Ishikawa (cell line): ENCODE data around the gene SLC25A13.

Experiments
- CEBPB ChIP-seq: IDR thresholded peaks from 2 replicates; pipeline ENCODE4 v1.6.1; 2012
- CREB1 ChIP-seq: IDR thresholded peaks from 2 replicates; pipeline ENCODE4 v1.6.1; 2012; ENCODE audit warnings: low read depth
- EGR1 ChIP-seq: IDR thresholded peaks from 2 replicates; pipeline ENCODE4 v1.6.1; 2012
- EP300 ChIP-seq: IDR thresholded peaks from 2 replicates; pipeline ENCODE4 v1.6.1; 2012; ENCODE audit warnings: borderline replicate concordance
- FOXM1 ChIP-seq: IDR thresholded peaks from 2 replicates; pipeline ENCODE4 v1.6.1; 2012; ENCODE audit warnings: low read depth, borderline replicate concordance
- MAX ChIP-seq: IDR thresholded peaks from 2 replicates; pipeline ENCODE4 v1.6.1; 2012
- NFIC ChIP-seq: IDR thresholded peaks from 2 replicates; pipeline ENCODE4 v1.6.1; 2012
- RAD21 ChIP-seq: IDR thresholded peaks from 2 replicates; pipeline ENCODE4 v1.6.1; 2012; ENCODE audit warnings: low read depth
- REST ChIP-seq: IDR thresholded peaks from 2 replicates; pipeline ENCODE4 v1.6.1; 2012; ENCODE audit warnings: low read depth, mild to moderate bottlenecking
- TAF1 ChIP-seq: IDR thresholded peaks from 2 replicates; pipeline ENCODE4 v1.6.1; 2012; ENCODE audit warnings: low read depth, mild to moderate bottlenecking
- TCF12 ChIP-seq: IDR thresholded peaks from 2 replicates; pipeline ENCODE4 v1.6.1; 2012; ENCODE audit warnings: low read depth
- USF1 ChIP-seq: IDR thresholded peaks from 2 replicates; pipeline ENCODE4 v1.6.1; 2012
- YY1 ChIP-seq: IDR thresholded peaks from 2 replicates; pipeline ENCODE4 v1.6.1; 2012; ENCODE audit warnings: low read depth
- ZBTB7A ChIP-seq: IDR thresholded peaks from 2 replicates; pipeline ENCODE4 v1.6.1; 2012; ENCODE audit warnings: low read depth

GRCh38 chr7:96266015-96266414, 55.9 kb downstream of the SLC25A13 start:
- TF ChIP-seq REST: no peak
- no peak for TF ChIP-seq EGR1
- no peak for TF ChIP-seq NFIC
- TF ChIP-seq FOXM1: no peak
- no peak for TF ChIP-seq MAX
- TF ChIP-seq CEBPB: no peak
- no peak for TF ChIP-seq ZBTB7A
- no peak for TF ChIP-seq RAD21
- no peak for TF ChIP-seq CREB1
- TF ChIP-seq EP300: no peak
- no peak for TF ChIP-seq TCF12
- no peak for TF ChIP-seq TAF1
- no peak for TF ChIP-seq YY1
- no peak for TF ChIP-seq USF1
